GM12878 (cell line): ENCODE data around the gene IL1RAPL1. TPM values are rescaled to one million over a fixed set of nuclear protein-coding genes. Genes with fewer than 3 reads are reported as not detected.

Experiments used
- CREB1 ChIP-seq: IDR thresholded peaks from 2 replicates; pipeline ENCODE4 v1.6.1; 2012; ENCODE audit warnings: low read depth, mild to moderate bottlenecking, inconsistent platforms
- EED ChIP-seq: sonication (generic); IDR thresholded peaks from 2 replicates; pipeline ENCODE4 v1.6.1; 2016; ENCODE audit warnings: antibody characterized with exemption, low read depth
- EGR1 ChIP-seq, 2 experiments: IDR thresholded peaks; 1 replicate in 1 of 2; 2 replicates in 1 of 2; pipeline ENCODE4 v1.6.1; 2011 to 2012; ENCODE audit warnings: low read depth in 2 of 2, low read length in 2 of 2, borderline replicate concordance in 1 of 2, mild to moderate bottlenecking in 1 of 2, moderate library complexity in 1 of 2
- FOXK2 ChIP-seq: fragments of 450-650 bp; IDR thresholded peaks from 2 replicates; pipeline ENCODE4 v1.6.1; 2017; ENCODE audit warnings: mild to moderate bottlenecking, moderate library complexity
- GABPA ChIP-seq: IDR thresholded peaks from 2 replicates; pipeline ENCODE4 v1.6.1; 2014; ENCODE audit warnings: antibody characterized with exemption, low read depth, mild to moderate bottlenecking, inconsistent platforms
- IKZF1 ChIP-seq: fragments of 450-650 bp; conservative IDR thresholded peaks from 2 replicates; pipeline ENCODE4 v1.6.1; 2017; ENCODE audit warnings: antibody characterized with exemption, mild to moderate bottlenecking
- JUNB ChIP-seq: IDR thresholded peaks from 2 replicates; pipeline ENCODE4 v1.6.1; 2016; ENCODE audit warnings: antibody characterized with exemption, mild to moderate bottlenecking
- MEF2B ChIP-seq: fragments of 450-650 bp; IDR thresholded peaks from 2 replicates; pipeline ENCODE4 v1.6.1; 2018; ENCODE audit warnings: mild to moderate bottlenecking, moderate library complexity; ENCODE audit not compliant: partially characterized antibody, poor library complexity, severe bottlenecking
- NFXL1 ChIP-seq: fragments of 450-650 bp; IDR thresholded peaks from 2 replicates; pipeline ENCODE4 v1.6.1; 2017; ENCODE audit warnings: antibody characterized with exemption, mild to moderate bottlenecking, borderline replicate concordance
- NR2F1 ChIP-seq: fragments of 450-650 bp; conservative IDR thresholded peaks from 2 replicates; pipeline ENCODE4 v1.6.1; 2017; ENCODE audit warnings: mild to moderate bottlenecking
- PAX5 ChIP-seq: IDR thresholded peaks from 2 replicates; pipeline ENCODE4 v1.6.1; 2011; ENCODE audit warnings: low read depth, low read length, borderline replicate concordance
- PKNOX1 ChIP-seq: fragments of 450-650 bp; IDR thresholded peaks from 2 replicates; pipeline ENCODE4 v1.6.1; 2016; ENCODE audit warnings: mild to moderate bottlenecking
- RAD21 ChIP-seq: IDR thresholded peaks from 2 replicates; pipeline ENCODE4 v1.6.1; 2011; ENCODE audit warnings: mild to moderate bottlenecking, low read depth, low read length, moderate library complexity; ENCODE audit not compliant: insufficient read depth
- RB1 ChIP-seq: fragments of 450-650 bp; formaldehyde crosslinking; IDR thresholded peaks from 2 replicates; pipeline ENCODE4 v1.6.1; 2017; ENCODE audit warnings: mild to moderate bottlenecking, borderline replicate concordance
- SP1 ChIP-seq: IDR thresholded peaks from one replicate; pipeline ENCODE4 v1.6.1; 2011; ENCODE audit warnings: low read depth, low read length
- SPI1 ChIP-seq: IDR thresholded peaks from 2 replicates; pipeline ENCODE4 v1.6.1; 2011; ENCODE audit warnings: low read depth, mild to moderate bottlenecking, low read length, moderate library complexity, borderline replicate concordance; ENCODE audit not compliant: insufficient read depth
- YY1 ChIP-seq: IDR thresholded peaks from 2 replicates; pipeline ENCODE4 v1.6.1; 2011; ENCODE audit warnings: low read depth, mild to moderate bottlenecking, low read length
- ZBED1 ChIP-seq: IDR thresholded peaks from 2 replicates; pipeline ENCODE4 v1.6.1; 2016; ENCODE audit warnings: borderline replicate concordance
- ZSCAN29 ChIP-seq: fragments of 450-650 bp; IDR thresholded peaks from 2 replicates; pipeline ENCODE4 v1.6.1; 2017; ENCODE audit warnings: mild to moderate bottlenecking, moderate library complexity
- ZZZ3 ChIP-seq: IDR thresholded peaks from 2 replicates; pipeline ENCODE4 v1.6.1; 2011; ENCODE audit warnings: low read depth; ENCODE audit not compliant: control insufficient read depth, insufficient read length
- polyA plus RNA-seq, 11 experiments: library from polyadenylated mRNA; depleted of rRNA in 4 of 11; unstranded in 6 of 11; stranded (reverse) in 5 of 11; fragments of >200 nt; fragmentation: Nextera tagmentation in 4 of 11; fragmentation: Illumina TruSeq in 1 of 11; extraction: Ambion mirVana in 4 of 11; extraction: Trizol in 1 of 11; gene quantifications; 1 replicate in 1 of 11; 2 replicates in 10 of 11; pipeline versions ENCODE4 v1.2.1 to v1.2.3, GENCODE V29; 2011 to 2016; ENCODE audit warnings: inconsistent platforms in 2 of 11, missing spikeins in 2 of 11, low read depth in 1 of 11
- total RNA-seq, 4 experiments: library from RNA; depleted of rRNA in 3 of 4; stranded (reverse); fragments of >200 nt in 3 of 4; fragmentation: Illumina TruSeq in 1 of 4; extraction: Trizol in 1 of 4; gene quantifications; 2 replicates each; pipeline versions ENCODE4 v1.2.1 to v1.2.3, GENCODE V29; 2013 to 2021
- TF ChIP-seq, protein P1 (sequence below): fragments of 450-650 bp; formaldehyde crosslinking; IDR thresholded peaks from 2 replicates; pipeline ENCODE4 v1.4.0; 2020; ENCODE audit warnings: mild to moderate bottlenecking, moderate library complexity
- TF ChIP-seq, protein P2 (sequence below): fragments of 450-650 bp; IDR thresholded peaks from 2 replicates; pipeline ENCODE4 v1.6.1; 2016; ENCODE audit warnings: mild to moderate bottlenecking
- TF ChIP-seq, protein P3 (sequence below): fragments of 450-650 bp; IDR thresholded peaks from 2 replicates; pipeline ENCODE4 v1.6.1; 2017; ENCODE audit warnings: borderline replicate concordance

The IL1RAPL1 gene
- total and polyA plus RNA-seq, 10 of the 15 experiments (the other 5 are each of a cell fraction or from before 2014, with no cell fraction given) = not detected

DNA sequence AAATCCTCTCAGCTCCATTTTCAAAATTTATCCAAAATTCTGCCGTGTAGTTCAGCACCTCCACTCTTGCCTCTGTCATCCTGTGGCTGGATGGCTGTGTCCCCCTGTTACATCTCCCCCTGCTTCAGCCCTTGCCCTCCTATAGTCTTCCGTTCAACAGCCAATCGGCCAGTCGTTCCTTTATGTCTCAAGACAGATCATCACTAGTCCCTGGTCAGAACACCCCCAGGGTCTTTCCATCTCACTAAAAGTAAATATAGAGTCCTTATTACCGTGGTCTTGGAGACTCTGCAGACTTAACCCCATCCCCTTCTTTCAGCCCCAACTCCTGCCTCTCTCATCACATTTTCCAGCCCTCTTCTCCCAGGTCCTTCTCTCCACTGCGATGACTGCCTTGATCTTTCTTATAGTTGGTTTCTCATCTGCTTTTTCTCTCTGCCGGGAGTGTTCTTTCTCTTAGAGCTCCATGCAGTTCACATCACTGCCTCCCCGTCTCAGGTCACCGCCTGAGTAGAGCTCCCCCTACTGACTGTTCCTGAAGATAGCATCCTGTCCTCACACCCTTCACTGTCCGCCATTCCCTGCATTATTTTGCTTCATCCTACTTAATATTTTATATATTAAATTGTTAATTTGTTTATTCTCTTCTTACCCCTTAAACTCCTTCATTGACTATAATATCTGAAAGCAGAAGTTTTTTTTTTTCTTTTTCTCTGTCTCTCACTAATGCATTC is 891.3 kb downstream of the IL1RAPL1 start (continued):
- TF ChIP-seq NFXL1 (no peak), PKNOX1 (no peak), RB1 (no peak), JUNB (no peak), EGR1 (IDR thresholded peaks at IDR 0.05; ENCODE audit: borderline replicate concordance in 1 of 2, low read depth in 2 of 2, low read length in 2 of 2) (no peak), YY1 (peak; percentile 89), GABPA (no peak), FOXK2 (no peak), SPI1 (no peak), SP1 (no peak), ZSCAN29 (no peak), NR2F1 (no peak), IKZF1 (no peak), ZZZ3 (no peak), PAX5 (no peak), RAD21 (peak; percentile 61), MEF2B (no peak), EED (0 out of 2 replicates have a peak, but pooled peaks have one; percentile 24), CREB1 (no peak), ZBED1 (no peak)
- TF ChIP-seq, protein P1, sequence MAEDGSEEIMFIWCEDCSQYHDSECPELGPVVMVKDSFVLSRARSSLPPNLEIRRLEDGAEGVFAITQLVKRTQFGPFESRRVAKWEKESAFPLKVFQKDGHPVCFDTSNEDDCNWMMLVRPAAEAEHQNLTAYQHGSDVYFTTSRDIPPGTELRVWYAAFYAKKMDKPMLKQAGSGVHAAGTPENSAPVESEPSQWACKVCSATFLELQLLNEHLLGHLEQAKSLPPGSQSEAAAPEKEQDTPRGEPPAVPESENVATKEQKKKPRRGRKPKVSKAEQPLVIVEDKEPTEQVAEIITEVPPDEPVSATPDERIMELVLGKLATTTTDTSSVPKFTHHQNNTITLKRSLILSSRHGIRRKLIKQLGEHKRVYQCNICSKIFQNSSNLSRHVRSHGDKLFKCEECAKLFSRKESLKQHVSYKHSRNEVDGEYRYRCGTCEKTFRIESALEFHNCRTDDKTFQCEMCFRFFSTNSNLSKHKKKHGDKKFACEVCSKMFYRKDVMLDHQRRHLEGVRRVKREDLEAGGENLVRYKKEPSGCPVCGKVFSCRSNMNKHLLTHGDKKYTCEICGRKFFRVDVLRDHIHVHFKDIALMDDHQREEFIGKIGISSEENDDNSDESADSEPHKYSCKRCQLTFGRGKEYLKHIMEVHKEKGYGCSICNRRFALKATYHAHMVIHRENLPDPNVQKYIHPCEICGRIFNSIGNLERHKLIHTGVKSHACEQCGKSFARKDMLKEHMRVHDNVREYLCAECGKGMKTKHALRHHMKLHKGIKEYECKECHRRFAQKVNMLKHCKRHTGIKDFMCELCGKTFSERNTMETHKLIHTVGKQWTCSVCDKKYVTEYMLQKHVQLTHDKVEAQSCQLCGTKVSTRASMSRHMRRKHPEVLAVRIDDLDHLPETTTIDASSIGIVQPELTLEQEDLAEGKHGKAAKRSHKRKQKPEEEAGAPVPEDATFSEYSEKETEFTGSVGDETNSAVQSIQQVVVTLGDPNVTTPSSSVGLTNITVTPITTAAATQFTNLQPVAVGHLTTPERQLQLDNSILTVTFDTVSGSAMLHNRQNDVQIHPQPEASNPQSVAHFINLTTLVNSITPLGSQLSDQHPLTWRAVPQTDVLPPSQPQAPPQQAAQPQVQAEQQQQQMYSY (CRISPR knock-in tag) = no peak
- TF ChIP-seq, protein P2, sequence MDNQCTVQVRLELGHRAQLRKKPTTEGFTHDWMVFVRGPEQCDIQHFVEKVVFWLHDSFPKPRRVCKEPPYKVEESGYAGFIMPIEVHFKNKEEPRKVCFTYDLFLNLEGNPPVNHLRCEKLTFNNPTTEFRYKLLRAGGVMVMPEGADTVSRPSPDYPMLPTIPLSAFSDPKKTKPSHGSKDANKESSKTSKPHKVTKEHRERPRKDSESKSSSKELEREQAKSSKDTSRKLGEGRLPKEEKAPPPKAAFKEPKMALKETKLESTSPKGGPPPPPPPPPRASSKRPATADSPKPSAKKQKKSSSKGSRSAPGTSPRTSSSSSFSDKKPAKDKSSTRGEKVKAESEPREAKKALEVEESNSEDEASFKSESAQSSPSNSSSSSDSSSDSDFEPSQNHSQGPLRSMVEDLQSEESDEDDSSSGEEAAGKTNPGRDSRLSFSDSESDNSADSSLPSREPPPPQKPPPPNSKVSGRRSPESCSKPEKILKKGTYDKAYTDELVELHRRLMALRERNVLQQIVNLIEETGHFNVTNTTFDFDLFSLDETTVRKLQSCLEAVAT = no peak
- TF ChIP-seq, protein P3, sequence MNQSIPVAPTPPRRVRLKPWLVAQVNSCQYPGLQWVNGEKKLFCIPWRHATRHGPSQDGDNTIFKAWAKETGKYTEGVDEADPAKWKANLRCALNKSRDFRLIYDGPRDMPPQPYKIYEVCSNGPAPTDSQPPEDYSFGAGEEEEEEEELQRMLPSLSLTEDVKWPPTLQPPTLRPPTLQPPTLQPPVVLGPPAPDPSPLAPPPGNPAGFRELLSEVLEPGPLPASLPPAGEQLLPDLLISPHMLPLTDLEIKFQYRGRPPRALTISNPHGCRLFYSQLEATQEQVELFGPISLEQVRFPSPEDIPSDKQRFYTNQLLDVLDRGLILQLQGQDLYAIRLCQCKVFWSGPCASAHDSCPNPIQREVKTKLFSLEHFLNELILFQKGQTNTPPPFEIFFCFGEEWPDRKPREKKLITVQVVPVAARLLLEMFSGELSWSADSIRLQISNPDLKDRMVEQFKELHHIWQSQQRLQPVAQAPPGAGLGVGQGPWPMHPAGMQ = no peak
